Tibial artery (tissue), 4 donors: Measurements from ENCODE around the gene ELFN2.

Experiments used
- DNase-seq, 2 donors: peaks; one replicate each; pipeline ENCODE4 v3.0.0-alpha.2; 2019
- H3K27ac ChIP-seq, 2 donors: fragments of 200-600 bp; sonication (generic) in 1 of 2; 1 replicate in 1 of 2; 2 replicates in 1 of 2; pipeline ENCODE4 v1.5.1; 2018 to 2019; ENCODE audit warnings: mild to moderate bottlenecking in 1 of 2
- H3K27me3 ChIP-seq, 2 donors: fragments of 200-600 bp; sonication (generic) in 1 of 2; one replicate each; pipeline versions ENCODE4 v1.5.1 to v1.6.0; 2016 to 2019
- H3K36me3 ChIP-seq, 3 donors: fragments of 200-600 bp; sonication (generic) in 2 of 3; one replicate each; pipeline ENCODE4 v1.5.1; 2016 to 2019; ENCODE audit warnings: mild to moderate bottlenecking in 2 of 3
- H3K4me1 ChIP-seq, 4 donors: fragments of 200-600 bp; sonication (generic) in 2 of 4; 1 replicate in 3 of 4; 2 replicates in 1 of 4; pipeline ENCODE4 v1.5.1; 2016 to 2019
- H3K4me3 ChIP-seq, 2 donors: fragments of 200-600 bp; sonication (generic) in 1 of 2; 1 replicate in 1 of 2; 2 replicates in 1 of 2; pipeline ENCODE4 v1.5.1; 2018 to 2019; ENCODE audit warnings: mild to moderate bottlenecking in 2 of 2
- H3K9me3 ChIP-seq, 3 donors: fragments of 200-600 bp; sonication (generic) in 1 of 3; one replicate each; pipeline ENCODE4 v1.5.1; 2016 to 2019
- intact Hi-C: fragments of 100-400 bp; cut with DNase I; formaldehyde crosslinking; loops from one replicate; pipeline ENCODE4 v1.15.0; 2023; ENCODE audit warnings: low total_unique reads
- TF ChIP-seq, protein P1 (sequence below), 2 experiments: fragments of 200-600 bp in 1 of 2; fragments of 450-650 bp in 1 of 2; IDR thresholded peaks; one replicate each; pipeline ENCODE4 v1.5.1; 2017 to 2019; ENCODE audit warnings: antibody characterized with exemption in 2 of 2, mild to moderate bottlenecking in 1 of 2, moderate library complexity in 1 of 2

ELFN2 gene

DNA sequence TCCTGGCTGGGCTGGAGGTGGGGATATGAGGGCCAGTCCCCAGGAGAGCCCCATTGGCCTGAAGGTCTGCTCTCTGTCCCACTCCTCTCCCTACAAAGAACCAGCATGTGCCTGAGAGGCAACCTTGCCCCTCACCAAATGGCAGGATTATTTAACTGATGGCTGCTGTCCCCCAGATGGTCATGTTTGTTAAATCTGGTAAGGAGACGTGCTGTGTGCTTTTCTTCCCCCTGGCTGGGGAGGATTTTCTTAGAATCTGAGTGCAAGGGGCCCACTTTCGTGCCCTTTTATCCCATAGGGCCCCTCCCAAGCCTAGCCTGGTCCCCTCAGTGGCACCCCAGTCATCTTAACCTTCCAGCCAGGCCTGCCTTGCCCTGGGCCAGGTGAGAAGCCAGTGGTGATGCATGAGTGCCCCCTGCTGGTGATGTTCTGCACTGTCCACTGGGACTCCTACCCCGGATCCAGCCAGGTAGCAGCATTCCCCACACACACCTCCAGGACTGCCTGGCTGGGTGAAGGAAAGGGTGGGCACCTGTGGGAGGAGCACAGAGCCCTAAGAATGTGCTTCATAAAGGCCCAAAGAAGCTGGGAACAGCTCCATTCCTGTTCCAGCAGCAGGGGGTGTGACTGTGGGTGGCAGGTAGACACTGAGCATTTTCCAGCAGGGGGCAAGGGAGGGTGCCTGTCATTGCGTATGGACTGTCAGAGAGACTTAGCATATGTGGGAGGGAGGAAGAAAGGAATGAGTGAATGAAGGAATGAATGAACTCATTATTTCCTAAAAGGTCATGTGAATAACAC lies 30.0 kb upstream of the ELFN2 start:
- peaks cover 0 to 7% (median 2%) of the 10 kb centered on the region in 4 donors for H3K4me1 ChIP-seq
- H3K27ac ChIP-seq, result no peak overlapping the region
- no peaks in the 10 kb centered on the region for H3K36me3 ChIP-seq
- H3K4me3 ChIP-seq, result no peak overlapping the region
- H3K9me3 ChIP-seq, result no peaks in the 10 kb centered on the region
- TF ChIP-seq, protein P1, sequence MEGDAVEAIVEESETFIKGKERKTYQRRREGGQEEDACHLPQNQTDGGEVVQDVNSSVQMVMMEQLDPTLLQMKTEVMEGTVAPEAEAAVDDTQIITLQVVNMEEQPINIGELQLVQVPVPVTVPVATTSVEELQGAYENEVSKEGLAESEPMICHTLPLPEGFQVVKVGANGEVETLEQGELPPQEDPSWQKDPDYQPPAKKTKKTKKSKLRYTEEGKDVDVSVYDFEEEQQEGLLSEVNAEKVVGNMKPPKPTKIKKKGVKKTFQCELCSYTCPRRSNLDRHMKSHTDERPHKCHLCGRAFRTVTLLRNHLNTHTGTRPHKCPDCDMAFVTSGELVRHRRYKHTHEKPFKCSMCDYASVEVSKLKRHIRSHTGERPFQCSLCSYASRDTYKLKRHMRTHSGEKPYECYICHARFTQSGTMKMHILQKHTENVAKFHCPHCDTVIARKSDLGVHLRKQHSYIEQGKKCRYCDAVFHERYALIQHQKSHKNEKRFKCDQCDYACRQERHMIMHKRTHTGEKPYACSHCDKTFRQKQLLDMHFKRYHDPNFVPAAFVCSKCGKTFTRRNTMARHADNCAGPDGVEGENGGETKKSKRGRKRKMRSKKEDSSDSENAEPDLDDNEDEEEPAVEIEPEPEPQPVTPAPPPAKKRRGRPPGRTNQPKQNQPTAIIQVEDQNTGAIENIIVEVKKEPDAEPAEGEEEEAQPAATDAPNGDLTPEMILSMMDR (IDR thresholded peaks at IDR 0.05), result peak; percentile 41 to 55
- DNase-seq, result peak in 1 of 2 donors; percentile 38
- intact Hi-C loops, result no loop called here
- peaks cover 0 to 68% of the 10 kb centered on the region in 2 donors for H3K27me3 ChIP-seq

GRCh38 chr22:37456346-37456745 lies 29.1 kb upstream of the ELFN2 start:
- H3K36me3 ChIP-seq, result no peaks in the 10 kb centered on the region
- H3K27ac ChIP-seq, result no peak overlapping the region
- H3K27me3 ChIP-seq, result peaks cover 0 to 60% of the 10 kb centered on the region in 2 donors
- H3K9me3 ChIP-seq, result peaks cover 0 to 2% (median 0%) of the 10 kb centered on the region in 3 donors
- TF ChIP-seq, protein P1 (IDR thresholded peaks at IDR 0.05), result no peak
- no peak overlapping the region for H3K4me3 ChIP-seq
- intact Hi-C loops, result no loop called here
- peaks cover 0 to 7% (median 2%) of the 10 kb centered on the region in 4 donors for H3K4me1 ChIP-seq
- no peak for DNase-seq

- Histone ChIP-seq H3K27me3 (peaks cover 0 to 60% of the 10 kb centered on the region in 2 donors), H3K27ac (no peak overlapping the region), H3K36me3 (no peaks in the 10 kb centered on the region), H3K4me3 (no peak overlapping the region), H3K4me1 (peaks cover 0 to 7% (median 2%) of the 10 kb centered on the region in 4 donors), H3K9me3 (peaks cover 0 to 4% (median 0%) of the 10 kb centered on the region in 3 donors)
- no peak for DNase-seq
- TF ChIP-seq, protein P1 (IDR thresholded peaks at IDR 0.05), result no peak
- intact Hi-C loops, result no loop called here
These were observed 28.6 kb upstream of the ELFN2 start for GRCh38 chr22:37455896-37456295.

- H3K27ac ChIP-seq, result no peak overlapping the region
These were observed 27.8 kb upstream of the ELFN2 start for GRCh38 chr22:37454857-37455686.

GRCh38 chr22:37453696-37454095 lies 26.4 kb upstream of the ELFN2 start:
- Histone ChIP-seq H3K27ac (no peak overlapping the region), H3K36me3 (no peaks in the 10 kb centered on the region), H3K9me3 (peaks cover 0 to 4% (median 0%) of the 10 kb centered on the region in 3 donors), H3K4me3 (no peak overlapping the region), H3K27me3 (peaks cover 0 to 67% of the 10 kb centered on the region in 2 donors), H3K4me1 (peaks cover 0 to 7% (median 2%) of the 10 kb centered on the region in 4 donors)
- intact Hi-C loops, result no loop called here
- no peak for DNase-seq
- TF ChIP-seq, protein P1 (IDR thresholded peaks at IDR 0.05), result no peak

More at GRCh38 chr22:37454857-37455686, 27.8 kb upstream of the ELFN2 start:
- Histone ChIP-seq H3K27me3 (peaks cover 0 to 65% of the 10 kb centered on the region in 2 donors), H3K4me1 (peaks cover 0 to 7% (median 2%) of the 10 kb centered on the region in 4 donors), H3K4me3 (no peak overlapping the region), H3K36me3 (no peaks in the 10 kb centered on the region), H3K9me3 (peaks cover 0 to 4% (median 0%) of the 10 kb centered on the region in 3 donors)
- TF ChIP-seq, protein P1 (IDR thresholded peaks at IDR 0.05), result no peak
- intact Hi-C loops, result no loop called here
- DNase-seq, result no peak
